Hematopoietic multipotent progenitor cell treated with erythropoietin and hydrocortisone succinate and interleukin-3 and kit ligand, for 6 days (in vitro differentiated cells): ENCODE measurements around the gene PNKD.
"Not testable (repeated sequence)": the region's sequence is repeated elsewhere in the genome, so short reads cannot be mapped to it uniquely, and the experiment has no call there.

Source experiments
- DNase-seq: peaks from one replicate; pipeline ENCODE4 v3.0.0-alpha.2; 2015

PNKD gene

DNA sequence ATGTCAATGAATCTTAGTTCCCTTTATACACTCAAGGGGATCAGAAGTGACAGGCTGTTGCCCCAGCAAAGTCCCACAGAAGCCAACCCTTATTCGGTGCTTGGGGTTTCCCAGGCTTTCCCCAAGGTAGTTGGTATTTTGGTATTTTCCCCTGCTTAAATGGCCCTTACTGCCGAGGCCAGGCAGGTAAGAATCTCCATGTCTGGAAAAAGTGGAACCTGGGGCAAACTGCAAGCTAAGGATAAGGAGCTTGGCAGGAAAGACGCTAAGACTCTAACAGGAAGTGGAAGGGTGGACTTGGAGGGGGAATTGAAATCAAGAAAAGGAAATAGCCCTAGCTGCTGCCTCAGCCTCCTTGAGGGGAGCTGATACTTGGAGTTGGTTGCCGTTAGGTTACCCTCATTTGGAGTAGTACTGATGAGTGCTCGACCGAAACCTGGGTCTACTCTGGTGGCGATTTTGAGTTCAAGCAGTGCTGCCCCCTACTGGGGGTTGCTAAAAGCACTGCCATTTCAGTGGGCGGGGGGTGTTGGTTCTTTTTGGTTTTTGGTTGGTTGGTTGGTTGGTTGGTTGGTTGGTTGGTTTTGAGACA, 12.8 kb upstream of the PNKD start:
- DNase-seq: peak; percentile 81

DNA sequence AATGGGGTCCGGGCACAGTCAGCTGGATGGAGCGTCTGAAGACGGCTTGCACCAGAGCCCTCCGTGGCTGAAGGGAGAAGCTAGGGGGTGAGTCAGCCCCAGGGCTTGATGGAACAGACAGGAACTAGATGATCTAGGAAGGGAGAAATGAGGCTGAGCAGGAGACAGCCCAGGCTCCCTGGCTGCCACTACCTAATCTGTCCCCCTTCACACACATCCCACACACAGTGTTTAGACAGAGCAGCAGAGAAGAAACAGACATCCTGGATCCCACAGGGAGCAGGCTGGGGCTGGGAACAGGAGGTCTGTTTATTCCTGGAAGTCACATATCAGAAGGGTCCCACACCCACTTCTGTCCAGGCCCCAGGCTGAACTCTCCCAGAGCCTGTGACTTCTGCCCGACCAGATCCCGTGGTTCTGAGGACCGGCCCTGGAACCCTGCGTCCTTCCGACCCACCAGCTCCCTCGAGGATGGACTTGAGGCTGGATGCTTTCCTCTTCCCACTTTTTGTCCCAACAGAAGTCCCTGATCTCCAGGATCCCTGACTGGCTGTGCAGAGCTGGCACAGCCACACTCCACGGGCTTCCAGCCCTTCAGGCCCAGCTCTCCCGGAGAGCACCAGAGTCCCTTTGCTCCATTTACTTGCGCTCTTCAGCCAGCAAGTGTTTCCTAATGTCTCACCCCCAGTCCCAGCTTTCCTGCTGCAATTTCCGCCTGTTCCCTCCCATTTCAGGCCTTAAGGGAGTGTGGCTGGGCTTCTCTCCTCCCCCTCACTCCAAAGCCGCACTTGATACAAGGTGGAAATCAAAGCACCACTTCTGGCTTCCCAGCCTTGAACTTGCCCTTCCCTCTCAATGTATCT, 11.0 kb upstream of the PNKD start:
- DNase-seq: no peak

DNA sequence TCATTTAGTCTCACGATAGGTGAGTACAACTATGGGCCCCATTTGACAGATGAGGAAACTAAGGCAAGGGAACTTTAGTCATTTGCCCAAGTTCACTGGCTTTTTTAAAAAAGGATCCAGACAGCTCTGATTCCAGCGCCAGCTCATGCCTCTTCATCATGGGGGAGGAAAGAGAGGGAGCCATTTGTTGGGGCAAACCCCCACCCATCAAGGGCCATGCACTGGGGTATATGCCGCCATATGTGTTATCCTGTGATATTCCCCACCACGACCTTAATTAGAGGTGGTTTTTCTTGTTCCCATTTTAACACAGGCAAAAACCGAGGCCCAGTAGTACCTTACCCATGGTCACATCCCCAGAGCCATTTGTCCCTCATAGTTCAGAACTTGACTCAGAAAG, 10.2 kb upstream of the PNKD start:
- no peak for DNase-seq

DNA sequence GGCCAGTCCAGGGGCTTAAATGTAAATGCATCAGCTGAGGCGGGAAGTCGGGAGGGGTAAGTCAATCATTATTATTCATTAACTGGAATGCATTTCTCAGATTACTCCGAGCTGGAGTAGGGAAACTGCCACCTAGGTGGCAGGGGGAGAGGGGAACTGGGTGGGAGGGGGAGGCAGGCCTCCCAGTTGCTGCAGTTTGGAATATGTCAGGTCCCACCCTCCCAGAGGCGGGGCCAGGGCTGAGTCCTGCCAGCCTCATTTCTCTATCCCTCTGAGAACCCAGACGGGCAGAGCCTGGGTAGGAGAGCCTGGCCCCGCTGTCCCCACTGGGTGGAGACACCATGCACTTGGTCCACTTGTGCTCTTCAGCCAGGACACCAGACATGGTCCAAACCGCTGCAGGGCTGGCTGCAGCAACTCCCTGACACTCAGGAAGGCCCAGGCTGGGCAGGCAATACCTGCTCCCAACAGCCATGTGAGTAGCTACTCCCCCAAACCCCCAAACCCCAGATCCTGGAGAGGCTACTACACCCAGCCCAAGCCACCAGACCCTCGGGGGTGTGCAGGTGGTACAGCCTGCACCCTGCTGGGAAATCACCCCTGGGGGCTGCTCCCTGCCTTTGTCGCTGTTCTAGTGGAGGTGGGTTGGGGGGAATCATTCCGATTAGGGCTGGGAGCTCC, 9.4 kb upstream of the PNKD start, which contains the start of gene GPBAR1:
GPBAR1 (plus strand) TSS at position 274 of the 681 bp plus-strand sequence. CDS start 1,710 bp downstream, outside the sequence.
- DNase-seq: no peak

DNA sequence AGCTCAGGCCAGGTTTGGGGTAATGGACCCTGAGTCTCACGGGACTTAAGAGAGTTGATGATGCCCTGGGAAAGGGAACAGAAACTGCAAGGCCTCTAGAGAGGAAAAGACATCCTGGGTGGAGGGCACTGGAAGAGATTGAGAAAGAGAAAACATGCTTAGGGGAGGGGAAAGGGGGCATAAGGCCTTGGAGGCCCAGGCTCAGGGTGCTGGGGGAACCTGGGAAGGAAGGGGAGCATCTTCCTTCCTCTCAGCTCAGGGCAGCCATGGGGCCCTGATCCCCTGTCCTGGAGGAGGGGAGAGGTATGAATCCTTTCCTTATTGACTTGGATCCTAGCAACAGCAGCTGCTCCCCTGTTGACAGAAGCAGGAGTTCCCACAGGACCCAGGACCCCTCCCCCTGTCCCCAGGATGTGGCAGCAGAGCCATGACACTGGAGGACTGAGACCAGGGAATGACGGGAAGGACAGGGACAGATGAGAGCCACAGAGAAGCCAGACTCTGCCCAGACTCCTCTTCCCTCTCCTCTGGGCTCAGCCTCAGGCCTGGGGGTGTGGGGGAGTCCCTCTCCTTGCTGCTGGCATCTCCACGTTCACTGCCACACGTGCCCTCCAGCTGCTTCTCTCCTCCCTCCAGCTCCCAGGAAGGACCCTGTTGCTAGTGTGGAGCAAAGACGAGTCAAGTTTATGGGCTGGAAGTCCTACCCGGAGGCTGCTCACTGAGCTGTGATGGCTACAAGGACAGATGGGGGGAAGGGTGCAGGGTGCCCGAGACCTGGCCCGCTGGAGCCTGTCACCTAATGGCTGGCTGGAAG, 8.7 kb upstream of the PNKD start:
- no peak for DNase-seq

DNA sequence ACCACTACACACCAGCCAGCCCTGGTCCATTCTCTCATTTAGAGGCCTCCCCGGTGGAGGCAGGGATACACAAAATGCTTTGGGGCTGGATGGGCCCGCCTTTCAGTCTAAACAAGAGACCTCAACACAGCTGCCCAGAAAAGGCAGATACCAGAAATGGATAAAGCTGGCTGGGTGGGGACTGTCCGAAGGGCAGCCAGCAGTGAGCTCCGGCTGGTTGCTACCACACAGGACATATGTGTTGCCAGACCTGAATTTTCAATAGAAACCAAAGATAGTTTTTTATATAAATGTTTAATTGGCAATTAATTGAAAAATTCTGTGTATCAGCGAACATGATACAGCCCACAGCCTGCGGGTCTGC, 8.1 kb upstream of the PNKD start:
- DNase-seq: no peak

DNA sequence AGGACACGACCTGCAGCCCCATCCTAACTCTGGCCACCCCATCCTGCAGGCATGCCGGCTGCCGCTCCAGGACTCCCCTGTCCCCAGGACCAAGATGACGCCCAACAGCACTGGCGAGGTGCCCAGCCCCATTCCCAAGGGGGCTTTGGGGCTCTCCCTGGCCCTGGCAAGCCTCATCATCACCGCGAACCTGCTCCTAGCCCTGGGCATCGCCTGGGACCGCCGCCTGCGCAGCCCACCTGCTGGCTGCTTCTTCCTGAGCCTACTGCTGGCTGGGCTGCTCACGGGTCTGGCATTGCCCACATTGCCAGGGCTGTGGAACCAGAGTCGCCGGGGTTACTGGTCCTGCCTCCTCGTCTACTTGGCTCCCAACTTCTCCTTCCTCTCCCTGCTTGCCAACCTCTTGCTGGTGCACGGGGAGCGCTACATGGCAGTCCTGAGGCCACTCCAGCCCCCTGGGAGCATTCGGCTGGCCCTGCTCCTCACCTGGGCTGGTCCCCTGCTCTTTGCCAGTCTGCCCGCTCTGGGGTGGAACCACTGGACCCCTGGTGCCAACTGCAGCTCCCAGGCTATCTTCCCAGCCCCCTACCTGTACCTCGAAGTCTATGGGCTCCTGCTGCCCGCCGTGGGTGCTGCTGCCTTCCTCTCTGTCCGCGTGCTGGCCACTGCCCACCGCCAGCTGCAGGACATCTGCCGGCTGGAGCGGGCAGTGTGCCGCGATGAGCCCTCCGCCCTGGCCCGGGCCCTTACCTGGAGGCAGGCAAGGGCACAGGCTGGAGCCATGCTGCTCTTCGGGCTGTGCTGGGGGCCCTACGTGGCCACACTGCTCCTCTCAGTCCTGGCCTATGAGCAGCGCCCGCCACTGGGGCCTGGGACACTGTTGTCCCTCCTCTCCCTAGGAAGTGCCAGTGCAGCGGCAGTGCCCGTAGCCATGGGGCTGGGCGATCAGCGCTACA, 7.4 kb upstream of the PNKD start:
- no peak for DNase-seq

DNA sequence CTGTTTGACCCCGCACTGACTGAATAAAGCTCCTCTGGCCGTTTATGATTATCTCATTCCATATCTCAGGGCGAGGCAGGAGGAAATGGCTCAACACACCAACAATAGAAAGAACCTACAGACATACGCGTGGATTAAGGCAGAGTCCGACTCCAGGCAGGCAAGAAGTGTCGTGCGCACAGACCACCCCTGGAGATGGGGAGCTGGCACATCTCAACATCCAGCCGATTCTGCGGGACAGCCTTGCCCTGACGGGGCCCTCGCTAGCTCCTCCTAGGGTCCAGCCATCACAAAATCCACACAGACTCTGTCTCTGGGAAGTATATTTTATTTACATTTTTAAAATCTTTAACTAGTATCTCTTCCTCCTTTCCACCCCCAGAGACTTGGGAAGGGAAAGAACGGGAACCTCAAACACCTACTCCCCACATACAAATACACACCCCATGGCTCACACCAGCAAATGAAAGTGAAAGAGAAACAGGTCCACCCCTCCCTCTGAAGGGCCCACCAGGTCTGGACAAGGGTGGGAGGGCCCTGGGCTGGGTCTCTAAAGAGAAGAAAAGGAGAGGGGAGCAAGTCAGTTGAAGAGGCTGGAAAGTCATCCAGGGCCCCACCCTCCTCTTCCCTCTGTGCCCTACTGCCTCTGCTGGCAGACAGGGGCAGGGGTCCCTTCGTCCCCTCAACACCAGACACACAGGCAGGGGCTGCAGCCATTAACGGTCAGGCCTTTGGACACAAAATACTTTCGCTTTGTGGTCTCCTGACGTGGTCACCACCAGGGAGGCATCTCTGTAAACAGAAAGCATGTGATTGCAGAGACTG, 6.3 kb upstream of the PNKD start:
- DNase-seq: no peak

DNA sequence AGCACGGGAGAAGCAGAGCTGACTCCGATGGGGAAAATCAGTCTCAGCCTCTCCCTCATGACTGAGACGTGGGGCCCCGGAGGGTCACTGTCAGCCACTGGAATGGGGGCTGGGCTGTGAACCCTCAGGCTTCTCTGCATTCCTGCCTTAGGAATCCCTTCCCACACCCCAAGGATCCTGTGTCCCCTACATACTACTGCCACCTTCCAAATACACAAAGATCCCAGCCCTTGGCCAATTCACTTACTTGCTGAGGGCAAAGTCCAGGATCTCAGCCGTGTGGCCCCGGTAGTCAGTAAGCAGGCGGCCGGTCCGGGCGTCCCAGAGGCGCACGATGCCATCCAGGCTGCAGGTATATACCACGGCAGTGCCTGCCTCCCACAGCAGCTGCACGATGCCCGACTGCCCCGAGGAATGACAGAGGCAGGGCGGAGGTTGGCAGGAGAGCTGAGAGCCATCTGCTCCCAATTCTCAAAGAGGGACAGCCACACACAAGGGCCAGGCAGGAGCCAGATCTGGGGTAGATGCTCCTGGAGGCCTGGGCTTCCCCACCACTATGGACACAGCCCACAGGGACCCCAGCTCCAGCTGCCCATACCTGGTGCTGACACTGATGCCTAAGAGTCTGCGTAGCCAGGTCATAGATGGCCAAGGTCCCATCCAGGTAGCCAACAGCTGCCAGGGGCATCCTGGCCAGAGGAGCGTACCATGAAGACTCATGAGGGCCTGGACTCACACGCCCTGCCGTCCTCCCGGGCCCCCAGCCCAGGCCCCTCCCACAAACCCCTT, 5.4 kb upstream of the PNKD start:
- no peak for DNase-seq

DNA sequence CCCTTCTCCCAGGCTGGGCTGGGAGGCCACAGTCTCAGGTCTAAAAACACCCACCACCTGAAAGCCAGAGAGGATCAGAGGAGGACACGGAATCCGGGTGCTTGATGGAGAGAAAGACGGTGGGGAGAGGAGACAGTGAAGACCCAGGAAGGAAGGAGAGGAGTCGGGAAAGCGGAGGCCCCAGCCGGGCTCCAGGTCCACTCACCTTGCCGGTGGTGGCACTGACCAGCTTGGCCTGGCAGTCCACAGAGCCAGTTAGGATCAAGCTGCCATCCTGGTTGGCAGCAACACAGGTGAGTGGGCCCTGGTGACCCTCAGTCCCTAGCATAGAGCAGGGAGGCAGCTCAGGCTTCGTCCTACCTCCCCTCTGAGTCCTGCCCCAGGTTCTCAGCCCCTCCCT, 4.7 kb upstream of the PNKD start:
- no peak for DNase-seq

DNA sequence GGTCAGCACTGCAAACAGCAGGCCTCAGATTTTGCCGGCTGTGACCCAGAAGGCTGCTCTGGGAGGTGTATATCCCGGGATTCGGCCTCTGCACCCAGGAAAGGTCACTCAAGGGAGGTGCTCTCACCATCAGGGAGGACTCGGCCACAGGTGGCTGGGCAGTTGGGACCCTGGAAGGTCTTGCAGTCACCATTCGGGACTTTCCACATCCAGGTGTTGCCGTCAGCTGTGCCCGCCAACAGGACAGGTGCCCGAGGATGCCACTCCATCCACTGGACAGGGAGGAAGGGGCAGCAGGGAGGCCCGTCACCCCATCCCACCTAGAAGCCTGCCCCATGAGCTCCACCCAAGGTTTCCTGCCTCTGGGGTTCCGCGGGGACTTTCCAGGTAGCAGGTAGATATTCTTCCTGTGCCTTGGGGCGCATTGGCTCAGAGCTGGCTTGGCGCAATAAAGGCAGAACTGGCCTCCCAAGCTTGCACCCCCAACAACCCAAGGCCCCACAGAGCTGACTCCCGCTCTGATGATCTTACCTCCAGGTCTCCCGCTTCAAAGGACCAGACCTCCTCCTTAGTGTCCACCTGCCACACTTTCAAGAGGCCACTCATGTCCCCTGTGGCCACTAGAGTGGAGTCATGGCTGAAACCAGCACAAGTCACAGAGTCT, 3.9 kb upstream of the PNKD start:
- no peak for DNase-seq

DNA sequence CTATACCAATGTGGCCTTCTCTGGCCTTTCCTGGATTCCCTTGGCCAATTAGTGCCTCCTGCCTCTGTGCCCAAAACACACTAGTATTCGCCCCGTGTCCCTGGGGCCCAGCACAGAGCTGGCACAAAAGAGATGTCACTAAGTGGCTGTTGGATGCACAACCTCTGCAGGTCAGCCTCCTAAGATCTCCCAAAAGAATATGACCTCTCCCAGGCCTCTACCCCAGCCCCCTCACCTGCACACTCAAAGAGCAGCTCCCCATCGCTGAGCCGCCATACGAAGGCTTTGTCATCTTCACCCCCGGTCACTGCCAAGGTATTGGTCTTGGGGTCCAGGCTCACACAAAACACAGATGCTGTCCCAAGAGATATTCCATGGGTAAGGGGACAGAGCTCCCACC, 3.1 kb upstream of the PNKD start:
- DNase-seq: no peak

DNA sequence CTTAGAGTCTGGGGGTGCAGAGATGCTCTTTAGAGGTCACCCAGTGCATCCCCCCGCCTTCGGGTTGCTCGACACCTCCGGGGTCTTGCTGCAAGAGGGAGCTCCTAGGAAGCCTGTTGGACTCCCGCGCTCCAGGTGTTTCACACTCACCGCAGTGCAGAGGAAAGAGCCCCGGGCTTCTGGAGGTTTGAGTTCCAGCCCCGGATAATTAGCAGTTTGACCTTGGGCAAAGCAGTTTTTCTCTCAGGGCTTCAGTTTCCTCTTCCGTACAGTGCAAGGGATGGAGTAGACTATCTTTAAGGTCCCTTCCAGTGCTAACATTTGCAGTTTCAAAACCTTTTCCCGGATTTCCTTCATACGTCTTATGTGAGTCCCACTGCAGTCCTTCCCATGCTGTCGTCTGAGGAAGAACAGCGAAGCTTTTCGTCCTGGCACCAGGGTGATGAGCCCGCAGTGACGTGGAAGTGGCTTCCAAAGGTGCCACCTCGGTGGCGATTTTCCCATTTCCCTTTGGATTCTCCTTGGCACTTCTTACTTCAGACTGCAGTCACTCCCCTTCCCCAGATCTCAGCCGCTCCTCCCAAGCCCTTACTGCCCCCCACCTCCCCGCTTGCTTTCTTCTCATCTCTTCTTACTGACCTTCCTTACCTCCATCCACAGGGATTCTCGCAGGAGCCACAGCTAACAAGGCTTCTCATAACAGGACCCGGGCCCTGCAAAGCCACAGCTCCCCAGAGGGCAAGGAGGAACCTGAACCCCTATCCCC, 585 bp downstream of the PNKD start:
- peak; percentile 53 for DNase-seq

DNA sequence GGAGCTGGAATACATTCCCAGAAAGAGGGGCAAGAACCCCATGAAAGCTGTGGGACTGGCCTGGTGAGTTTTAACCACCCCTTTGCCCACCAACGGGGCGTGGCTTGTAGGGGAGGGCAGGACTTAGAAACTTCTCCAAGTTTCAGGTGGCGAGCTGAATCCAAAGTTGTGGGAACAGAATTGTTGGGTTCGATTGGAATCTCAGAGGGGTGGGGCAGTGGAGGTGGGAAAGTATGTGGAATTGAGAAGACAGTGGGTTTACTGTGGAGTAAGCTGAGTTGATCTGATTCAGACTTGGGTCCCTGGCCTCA, 1.1 kb downstream of the PNKD start:
- DNase-seq: no peak

DNA sequence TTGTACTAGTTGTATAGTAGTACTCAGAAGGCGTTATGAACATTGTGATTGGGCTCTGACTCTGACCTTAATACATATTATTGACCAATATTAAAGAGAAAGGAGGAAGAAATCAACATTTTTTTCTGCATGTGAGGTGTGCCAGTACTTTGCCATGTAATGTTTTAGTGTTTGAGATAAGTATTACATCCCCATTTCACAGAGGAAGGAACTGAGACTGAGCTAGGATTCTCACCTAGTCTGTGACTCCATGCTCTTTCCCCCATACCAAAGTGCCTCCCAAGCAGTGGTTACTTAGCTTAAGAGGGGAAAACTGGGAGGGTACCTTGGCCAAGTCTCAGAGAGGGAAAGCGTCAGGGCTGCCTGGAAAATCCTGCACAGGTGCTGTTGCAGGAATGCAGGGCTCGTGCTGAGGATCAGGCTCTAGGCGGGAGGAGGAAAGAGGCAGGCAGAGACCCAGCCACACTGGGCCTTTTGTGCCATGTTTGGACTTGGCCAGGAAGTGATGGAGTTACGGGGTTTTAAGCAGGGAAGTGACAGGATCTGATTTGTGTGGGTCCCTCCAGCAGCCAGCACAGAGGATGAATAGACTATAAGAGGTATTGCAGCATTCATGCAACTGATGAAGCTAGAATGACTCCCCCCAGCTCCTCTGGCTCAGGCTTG, 1.7 kb downstream of the PNKD start:
- no peak for DNase-seq

DNA sequence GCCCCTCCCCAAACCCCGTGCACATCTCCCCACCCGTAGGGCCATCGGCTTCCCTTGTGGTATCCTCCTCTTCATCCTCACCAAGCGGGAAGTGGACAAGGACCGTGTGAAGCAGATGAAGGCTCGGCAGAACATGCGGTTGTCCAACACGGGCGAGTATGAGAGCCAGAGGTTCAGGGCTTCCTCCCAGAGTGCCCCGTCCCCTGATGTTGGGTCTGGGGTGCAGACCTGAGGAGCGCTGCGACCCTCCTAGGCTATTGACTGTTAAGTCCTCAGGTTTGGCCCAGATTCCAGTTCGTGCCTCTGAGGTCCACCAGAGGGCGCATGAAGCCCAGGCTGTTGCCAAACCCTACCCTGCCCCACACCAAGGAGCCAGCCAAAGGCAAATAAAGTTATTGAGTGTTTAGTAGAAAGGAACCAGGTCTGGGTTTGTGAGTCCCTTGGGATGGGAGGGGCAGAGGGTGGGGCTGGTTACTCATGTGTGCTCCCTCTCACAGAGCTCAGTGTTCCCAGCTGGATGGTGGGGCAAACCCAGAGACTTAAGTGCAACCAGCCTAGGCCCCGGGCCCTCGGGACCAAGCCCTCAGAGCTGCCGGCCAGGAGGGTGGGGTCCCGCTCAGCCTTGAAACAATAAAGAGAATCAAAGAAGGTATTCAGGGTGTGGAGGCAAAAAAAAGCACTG, 2.4 kb downstream of the PNKD start:
- peak; percentile 96 for DNase-seq

DNA sequence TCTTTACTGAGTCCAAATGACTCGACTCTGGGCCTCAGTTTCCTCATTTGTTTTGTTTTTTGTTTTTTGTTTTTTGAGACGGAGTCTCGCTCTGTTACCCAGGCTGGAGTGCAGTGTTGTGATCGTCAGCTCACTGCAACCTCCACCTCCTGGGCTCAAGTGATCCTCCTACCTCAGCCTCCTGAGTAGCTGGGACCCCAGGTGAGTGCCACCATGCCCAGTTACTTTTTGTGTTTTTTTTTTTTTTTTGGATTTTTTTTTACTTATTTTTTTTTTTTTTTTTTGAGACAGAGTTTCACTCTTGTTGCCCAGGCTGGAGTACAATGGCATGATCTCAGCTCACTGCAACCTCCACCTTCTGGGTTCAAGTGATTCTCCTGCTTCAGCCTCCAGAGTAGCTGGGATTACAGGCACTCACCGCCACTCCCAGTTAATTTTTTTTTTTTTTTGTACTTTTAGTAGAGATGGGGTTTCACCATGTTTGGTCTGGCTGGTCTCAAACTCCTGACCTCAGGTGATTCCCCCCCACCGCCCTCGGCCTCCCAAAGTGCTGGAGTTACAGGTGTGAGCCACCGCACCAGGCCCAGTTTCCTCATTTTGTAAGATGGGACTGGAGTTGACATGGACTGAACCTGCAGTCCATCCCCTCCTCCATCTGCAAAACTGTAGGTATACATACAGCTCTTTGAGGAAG, 3.0 kb downstream of the PNKD start:
- DNase-seq: not testable (repeated sequence)
